Measurements from ENCODE around the gene ORC3.

DNA sequence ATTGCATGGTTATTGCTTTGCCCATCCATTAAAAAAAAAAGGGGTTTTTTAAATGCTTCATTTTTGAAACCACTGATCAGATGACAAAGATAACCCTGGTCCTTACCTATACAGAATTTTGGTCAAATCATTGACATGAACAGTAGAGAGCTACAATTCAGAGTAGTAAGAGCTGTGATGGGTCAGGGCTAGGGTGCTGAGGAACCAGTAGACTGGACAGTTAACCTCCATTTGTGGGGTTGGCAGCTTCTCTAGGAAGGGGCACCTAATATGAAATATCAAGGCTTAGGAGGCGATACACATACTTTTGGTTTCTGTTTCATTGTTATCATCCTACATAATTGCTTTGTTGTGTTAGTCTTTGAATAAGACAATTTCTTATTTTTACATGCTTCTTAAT lies 55.1 kb downstream of the ORC3 start:
- TF ChIP-seq, protein P1, sequence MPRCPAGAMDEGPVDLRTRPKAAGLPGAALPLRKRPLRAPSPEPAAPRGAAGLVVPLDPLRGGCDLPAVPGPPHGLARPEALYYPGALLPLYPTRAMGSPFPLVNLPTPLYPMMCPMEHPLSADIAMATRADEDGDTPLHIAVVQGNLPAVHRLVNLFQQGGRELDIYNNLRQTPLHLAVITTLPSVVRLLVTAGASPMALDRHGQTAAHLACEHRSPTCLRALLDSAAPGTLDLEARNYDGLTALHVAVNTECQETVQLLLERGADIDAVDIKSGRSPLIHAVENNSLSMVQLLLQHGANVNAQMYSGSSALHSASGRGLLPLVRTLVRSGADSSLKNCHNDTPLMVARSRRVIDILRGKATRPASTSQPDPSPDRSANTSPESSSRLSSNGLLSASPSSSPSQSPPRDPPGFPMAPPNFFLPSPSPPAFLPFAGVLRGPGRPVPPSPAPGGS (IDR thresholded peaks at IDR 0.05; ENCODE audit: borderline replicate concordance, insufficient read depth, low read depth, low read length, poor library complexity, severe bottlenecking) = no peak
- no peak for TF ChIP-seq LARP7 (IDR thresholded peaks at IDR 0.05)
- no peak for TF ChIP-seq NRF1 (conservative IDR thresholded peaks at IDR 0.05; ENCODE audit: low read depth, low read length)
- TF ChIP-seq POLR2A (IDR thresholded peaks at IDR 0.05; ENCODE audit: low read depth, low read length) = no peak
- TF ChIP-seq, protein P2, sequence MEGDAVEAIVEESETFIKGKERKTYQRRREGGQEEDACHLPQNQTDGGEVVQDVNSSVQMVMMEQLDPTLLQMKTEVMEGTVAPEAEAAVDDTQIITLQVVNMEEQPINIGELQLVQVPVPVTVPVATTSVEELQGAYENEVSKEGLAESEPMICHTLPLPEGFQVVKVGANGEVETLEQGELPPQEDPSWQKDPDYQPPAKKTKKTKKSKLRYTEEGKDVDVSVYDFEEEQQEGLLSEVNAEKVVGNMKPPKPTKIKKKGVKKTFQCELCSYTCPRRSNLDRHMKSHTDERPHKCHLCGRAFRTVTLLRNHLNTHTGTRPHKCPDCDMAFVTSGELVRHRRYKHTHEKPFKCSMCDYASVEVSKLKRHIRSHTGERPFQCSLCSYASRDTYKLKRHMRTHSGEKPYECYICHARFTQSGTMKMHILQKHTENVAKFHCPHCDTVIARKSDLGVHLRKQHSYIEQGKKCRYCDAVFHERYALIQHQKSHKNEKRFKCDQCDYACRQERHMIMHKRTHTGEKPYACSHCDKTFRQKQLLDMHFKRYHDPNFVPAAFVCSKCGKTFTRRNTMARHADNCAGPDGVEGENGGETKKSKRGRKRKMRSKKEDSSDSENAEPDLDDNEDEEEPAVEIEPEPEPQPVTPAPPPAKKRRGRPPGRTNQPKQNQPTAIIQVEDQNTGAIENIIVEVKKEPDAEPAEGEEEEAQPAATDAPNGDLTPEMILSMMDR (IDR thresholded peaks at IDR 0.05 in 2 of 3, conservative IDR thresholded peaks at IDR 0.05 in 1 of 3; ENCODE audit: control insufficient read depth in 2 of 3, extremely low read depth in 1 of 3, insufficient read depth in 1 of 3, low read depth in 3 of 3, low read length in 3 of 3) = no peak
